ENCODE measurements around the gene ZDHHC14.
A peak's percentile ranks its signal among the peaks of the same experiment; 100 is the strongest.

ZDHHC14 gene

GRCh38 chr6:157640746-157641451 is 259.9 kb downstream of the ZDHHC14 start:
- TF ChIP-seq ZFX (IDR thresholded peaks at IDR 0.05; ENCODE audit: borderline replicate concordance) (no peak), CTCF (IDR thresholded peaks at IDR 0.05) (no peak)
- H3K27ac ChIP-seq, result no peak overlapping the region

GRCh38 chr6:157641837-157642236 is 260.8 kb downstream of the ZDHHC14 start:
- TF ChIP-seq CTCF (IDR thresholded peaks at IDR 0.05), result no peak
- no peak overlapping the region for H3K27ac ChIP-seq

GRCh38 chr6:157642736-157643135 is 261.7 kb downstream of the ZDHHC14 start:
- H3K27ac ChIP-seq, result no peak overlapping the region
- TF ChIP-seq ZFX (IDR thresholded peaks at IDR 0.05; ENCODE audit: borderline replicate concordance), result no peak
- no peak for TF ChIP-seq CTCF (IDR thresholded peaks at IDR 0.05)

GRCh38 chr6:157644043-157644810 is 263.2 kb downstream of the ZDHHC14 start:
- no peak for TF ChIP-seq ZFX (IDR thresholded peaks at IDR 0.05; ENCODE audit: borderline replicate concordance)
- TF ChIP-seq CTCF (IDR thresholded peaks at IDR 0.05), result peak; percentile 47
- H3K27ac ChIP-seq, result no peak overlapping the region

GRCh38 chr6:157645201-157645795 is 264.3 kb downstream of the ZDHHC14 start:
- TF ChIP-seq ZFX (IDR thresholded peaks at IDR 0.05; ENCODE audit: borderline replicate concordance) (no peak), CTCF (IDR thresholded peaks at IDR 0.05) (no peak)
- H3K27ac ChIP-seq, result no peak overlapping the region

GRCh38 chr6:157646012-157646411 is 265.0 kb downstream of the ZDHHC14 start:
- TF ChIP-seq CTCF (IDR thresholded peaks at IDR 0.05), result no peak
- no peak overlapping the region for H3K27ac ChIP-seq

Data from 22Rv1 (cell line).